GM21526 (cell line): ENCODE results near the gene NEK4.

ENCODE experiments used
- ATAC-seq: cut with Tn5 transposase; IDR thresholded peaks from one replicate; pipeline ENCODE4 v1.9.1; 2021; ENCODE audit warnings: moderate library complexity; ENCODE audit not compliant: unreplicated experiment, low FRiP score

The NEK4 gene

DNA sequence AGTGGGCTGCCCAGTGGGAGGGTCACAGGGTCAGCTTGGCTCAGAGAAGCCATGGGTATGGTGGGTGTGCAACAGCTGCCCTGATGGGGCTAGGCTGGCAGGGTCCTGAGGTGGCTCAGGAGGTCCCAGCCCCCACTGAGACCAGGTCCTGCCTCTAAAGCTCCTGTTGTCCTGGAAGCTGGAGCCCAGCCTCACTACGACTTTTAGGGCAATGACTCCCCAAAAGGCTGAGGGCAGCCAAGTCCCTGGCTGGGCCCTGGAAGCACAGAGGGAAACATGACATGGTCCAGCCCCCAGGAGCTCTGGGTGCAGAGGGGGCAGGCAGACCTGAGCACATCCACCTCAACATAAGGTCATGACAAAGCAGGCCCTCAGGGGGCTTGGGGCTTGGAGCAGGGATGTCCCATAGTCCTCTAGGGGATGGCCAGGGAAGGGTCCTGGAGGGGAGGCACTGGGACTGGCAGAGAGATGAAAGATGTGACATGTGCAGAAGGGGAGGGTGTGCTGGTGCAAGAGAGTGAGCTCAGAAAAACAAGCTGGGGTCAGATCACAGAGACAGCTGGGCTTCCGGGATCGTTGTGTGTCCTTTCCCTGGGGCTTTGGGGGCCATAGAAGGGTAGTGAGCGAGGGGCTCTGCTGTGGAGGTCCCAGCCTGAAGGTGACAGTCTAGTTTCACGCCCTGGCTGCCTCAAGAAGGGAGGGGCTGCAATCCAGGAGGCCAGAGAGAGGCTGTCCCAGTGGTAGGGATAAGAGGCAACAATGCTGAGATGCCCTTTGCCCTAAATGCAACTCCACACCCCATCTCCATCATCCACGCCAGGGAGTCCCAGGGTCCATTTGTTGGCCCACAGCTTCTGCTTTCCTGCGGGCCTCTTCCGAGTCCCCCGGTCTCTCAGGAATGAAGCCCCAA, 23.2 kb upstream of the NEK4 start:
- no peak for ATAC-seq

DNA sequence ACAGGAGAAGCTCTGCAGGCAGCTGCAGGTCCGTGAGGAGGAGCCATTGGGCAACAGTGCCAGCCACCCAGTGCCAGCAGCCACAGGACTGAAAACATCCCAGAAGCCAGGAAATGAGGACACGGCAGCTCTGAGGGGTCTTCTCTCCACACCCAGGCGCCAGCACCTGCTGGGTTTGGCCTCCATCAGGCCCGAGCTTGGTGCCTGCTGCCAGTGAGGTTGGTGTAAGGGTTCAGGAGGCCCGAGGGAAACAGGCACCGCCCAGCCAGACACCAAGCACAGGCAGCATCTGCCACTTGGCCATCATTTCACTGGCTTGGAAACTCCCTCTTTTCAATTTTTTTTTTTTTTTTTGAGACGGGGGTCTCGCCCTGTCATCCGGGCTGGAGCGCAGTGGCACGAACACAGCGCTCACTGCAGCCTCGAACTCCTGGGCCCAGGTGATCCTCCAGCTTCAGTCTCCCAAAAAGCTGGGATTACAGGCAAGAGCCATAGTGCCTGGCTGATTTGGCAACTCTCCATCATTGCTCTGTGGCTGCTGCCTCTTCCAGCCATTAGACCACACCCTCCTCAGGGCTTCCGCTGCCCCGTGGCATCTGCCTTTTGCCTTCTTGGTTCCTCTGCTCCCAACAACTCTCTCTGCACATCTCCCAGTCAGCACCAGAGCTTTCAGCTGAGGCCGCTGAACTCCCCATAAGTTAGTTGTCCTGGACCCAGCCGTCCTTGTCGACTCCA, 22.4 kb upstream of the NEK4 start:
- no peak for ATAC-seq

GRCh38 chr3:52792413-52792812, 21.7 kb upstream of the NEK4 start:
- no peak for ATAC-seq

- no peak for ATAC-seq
Observed at GRCh38 chr3:52791928-52792327, 21.2 kb upstream of the NEK4 start.

DNA sequence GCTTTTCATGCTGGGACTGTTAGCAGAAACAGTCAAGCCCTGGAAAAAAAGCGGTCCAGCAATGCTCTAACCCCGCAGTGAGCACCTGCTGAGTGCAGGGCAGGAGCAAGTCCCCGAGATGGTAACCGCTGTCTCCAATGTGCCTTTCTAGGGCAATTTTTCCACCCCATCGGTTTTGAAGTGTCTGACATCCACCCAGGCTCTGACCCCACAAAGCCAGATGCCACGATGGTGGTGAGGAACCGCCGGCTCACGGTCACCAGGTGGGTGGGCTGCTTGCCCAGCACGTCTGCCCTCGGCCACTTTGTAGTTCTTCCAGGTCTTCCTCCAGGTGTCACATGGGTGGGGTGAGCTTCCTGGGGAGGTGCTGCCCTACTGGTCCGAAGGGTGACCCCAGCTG, 20.6 kb upstream of the NEK4 start:
- no peak for ATAC-seq

GRCh38 chr3:52790741-52791140, 20.0 kb upstream of the NEK4 start:
- no peak for ATAC-seq

GRCh38 chr3:52790337-52790736, 19.6 kb upstream of the NEK4 start:
- no peak for ATAC-seq

DNA sequence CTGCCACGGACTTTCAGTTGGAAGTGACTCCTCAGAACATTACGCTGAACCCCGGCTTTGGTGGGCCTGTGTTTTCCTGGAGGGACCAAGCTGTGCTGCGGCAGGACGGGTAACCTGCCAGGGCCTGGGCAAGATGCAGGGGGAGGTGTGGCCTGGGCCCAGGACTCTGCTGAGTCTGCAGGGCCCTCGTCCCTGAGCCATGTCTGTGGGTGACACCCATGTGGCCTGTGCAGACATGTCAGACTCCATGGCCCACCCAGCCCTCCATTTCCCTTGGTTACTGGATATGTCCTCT, 19.0 kb upstream of the NEK4 start:
- no peak for ATAC-seq

GRCh38 chr3:52788890-52789745, 18.4 kb upstream of the NEK4 start:
- no peak for ATAC-seq

DNA sequence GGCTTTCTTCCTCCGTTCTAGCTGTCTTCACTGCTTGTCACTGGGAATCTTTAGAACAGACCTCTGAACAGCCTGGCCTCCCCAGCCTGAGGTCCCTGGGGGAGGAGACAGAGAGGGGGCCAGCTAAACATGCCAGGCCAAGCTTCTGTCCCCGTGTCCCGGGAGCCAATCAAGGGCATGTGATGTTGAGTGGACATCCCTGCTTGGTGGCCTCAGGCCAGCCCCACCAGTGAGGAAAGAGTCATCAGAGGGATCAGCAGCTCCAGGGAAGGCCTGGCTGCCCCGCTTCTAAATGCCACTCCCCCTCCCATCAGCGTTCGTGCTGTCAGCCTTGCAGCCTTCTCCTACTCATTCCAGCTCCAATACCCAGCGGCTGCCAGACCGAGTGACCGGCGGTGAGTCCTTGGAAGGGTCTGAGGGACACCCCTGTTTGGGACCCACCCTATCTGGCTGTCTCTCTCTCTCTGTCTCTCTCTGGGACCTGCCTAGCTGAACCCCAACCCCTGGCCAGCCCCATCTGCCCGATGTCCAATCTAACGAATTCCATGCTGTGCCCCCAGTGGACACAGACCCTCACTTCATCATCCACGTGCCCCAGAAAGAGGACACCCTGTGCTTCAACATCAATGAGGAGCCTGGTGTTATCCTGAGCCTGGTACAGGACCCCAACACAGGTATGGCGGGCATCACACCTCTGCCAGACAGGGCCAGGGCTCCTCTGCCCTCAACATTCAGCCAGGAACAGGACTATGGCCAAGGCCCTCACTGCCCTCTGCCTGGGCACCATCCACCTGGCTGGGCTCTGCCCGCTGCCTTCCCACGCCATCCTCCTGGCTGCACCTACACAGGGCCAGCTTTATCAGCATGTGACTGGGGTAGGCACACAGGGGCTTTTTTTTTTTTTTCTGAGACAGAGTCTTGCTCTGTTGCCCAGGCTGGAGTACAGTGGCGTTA, 17.2 kb upstream of the NEK4 start:
- ATAC-seq = no peak

- no peak for ATAC-seq
Observed at GRCh38 chr3:52787246-52787645, 16.5 kb upstream of the NEK4 start.

DNA sequence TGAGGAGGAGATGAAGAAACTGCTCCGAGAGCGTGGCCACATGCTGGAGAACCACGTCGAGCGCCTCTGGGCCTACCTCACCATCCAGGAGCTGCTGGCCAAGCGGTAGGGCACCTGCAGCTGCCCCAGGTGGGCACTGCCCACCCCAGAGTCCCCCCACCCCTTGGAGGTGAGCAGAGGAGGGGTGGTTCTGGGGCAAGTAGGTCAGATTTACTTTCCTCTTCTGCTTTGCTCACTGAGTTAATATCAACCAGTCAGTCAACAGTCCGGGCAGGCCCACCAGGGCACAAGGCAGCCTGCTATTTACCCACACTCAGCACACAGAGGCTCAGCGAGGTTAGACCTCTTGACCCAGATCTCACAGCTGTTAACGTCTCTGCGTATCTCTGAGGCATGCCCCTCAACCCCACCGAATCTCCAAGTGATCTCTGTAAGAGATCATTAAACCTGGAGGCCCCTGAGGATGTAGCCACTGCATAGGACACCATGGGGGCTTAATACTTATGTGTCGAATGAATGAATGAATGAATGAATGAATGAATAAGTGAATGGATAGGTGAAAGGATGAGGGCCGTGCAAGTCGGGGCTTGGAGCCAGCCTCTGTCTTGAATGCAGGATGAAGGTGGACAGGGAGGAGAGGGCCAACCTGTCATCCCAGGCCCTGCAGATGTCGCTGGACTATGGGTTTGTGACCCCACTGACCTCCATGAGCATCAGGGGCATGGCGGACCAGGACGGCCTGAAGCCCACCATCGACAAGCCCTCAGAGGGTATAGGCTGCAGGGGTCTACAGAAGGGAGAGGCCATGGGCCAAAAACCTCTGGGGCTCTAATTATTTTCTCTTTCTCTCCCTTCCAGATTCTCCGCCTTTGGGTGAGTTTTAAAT, 15.8 kb upstream of the NEK4 start:
- no peak for ATAC-seq

DNA sequence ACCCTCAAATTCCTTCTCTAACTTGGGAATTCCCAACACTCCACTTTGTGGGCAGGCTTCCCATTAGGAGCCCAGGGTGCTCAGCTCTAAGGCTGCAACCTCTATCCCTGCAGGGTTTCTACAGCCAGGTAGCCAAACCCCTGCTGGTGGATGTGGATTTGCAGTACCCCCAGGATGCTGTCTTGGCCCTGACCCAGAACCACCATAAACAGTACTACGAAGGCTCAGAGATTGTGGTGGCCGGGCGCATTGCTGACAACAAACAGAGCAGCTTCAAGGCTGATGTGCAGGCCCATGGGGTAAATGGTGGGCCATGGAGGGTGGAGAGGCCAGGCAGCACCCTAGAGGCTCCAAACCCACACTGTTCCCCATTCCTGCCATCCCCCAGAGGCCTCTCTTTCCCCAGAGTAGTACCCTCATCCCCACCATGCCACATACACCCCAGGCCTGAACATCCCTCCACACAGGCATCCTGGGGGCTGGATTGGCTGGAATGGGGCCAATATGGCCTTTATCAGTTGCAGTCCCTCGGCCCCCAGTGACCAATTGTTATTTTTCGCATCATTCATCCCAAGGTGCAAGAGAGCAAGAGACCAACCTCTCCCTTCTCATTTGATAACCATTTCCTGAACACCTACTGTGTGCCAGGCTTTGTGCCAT, 14.3 kb upstream of the NEK4 start:
- ATAC-seq = no peak

GRCh38 chr3:52784021-52784621, 13.4 kb upstream of the NEK4 start:
- ATAC-seq = no peak

- ATAC-seq = no peak
Observed at GRCh38 chr3:52783211-52783555, 12.4 kb upstream of the NEK4 start.

- ATAC-seq = no peak
Observed at GRCh38 chr3:52782412-52783210, 11.9 kb upstream of the NEK4 start.

GRCh38 chr3:52781741-52782140, 11.0 kb upstream of the NEK4 start:
- no peak for ATAC-seq
